IMR-90 (cell line): Measurements from ENCODE around the gene KRTAP4-3. TPM values are rescaled to one million over a fixed set of nuclear protein-coding genes. Genes with fewer than 3 reads are reported as not detected.

ENCODE experiments used
- ATAC-seq: fragments of 200-7000 bp; cut with Tn5 transposase; 2 replicates; pipeline ENCODE4 v1.9.1; 2020; ENCODE audit warnings: low read depth, mild to moderate bottlenecking, moderate library complexity
- BruUV-seq: library from RNA; stranded (reverse); fragments of 400-500 nt; replicated peaks from 2 replicates; lab custom pipeline; 2021; lab: Mats Ljungman, UMichigan
- CTCF ChIA-PET: fragments of 300-600 bp; formaldehyde crosslinking; extraction: SDS; loops from one replicate; lab custom pipeline; 2021; ENCODE audit warnings: antibody characterized with exemption; lab: Yijun Ruan, JAX
- POLR2A ChIA-PET: fragments of 300-600 bp; sonication (Branson Sonifier 250); formaldehyde crosslinking; loops from one replicate; lab custom pipeline; 2022; ENCODE audit warnings: antibody characterized with exemption; ENCODE audit not compliant: unreplicated experiment; lab: Charles Lee
- DNase-seq: peaks from one replicate; pipeline ENCODE4 v3.0.0; 2013
- H2AFZ ChIP-seq: replicated peaks from 2 replicates; pipeline ENCODE3; 2013; ENCODE audit warnings: low read length, mild to moderate bottlenecking; ENCODE audit not compliant: poor library complexity
- H2AK5ac ChIP-seq: 2 replicates; pipeline ENCODE4 v1.6.1; 2013; ENCODE audit warnings: low read depth, low read length, inconsistent platforms
- H2AK9ac ChIP-seq: replicated peaks from 2 replicates; pipeline ENCODE3; 2013; ENCODE audit warnings: mild to moderate bottlenecking, low read depth, low read length, moderate library complexity; ENCODE audit not compliant: poor library complexity
- H2BK120ac ChIP-seq: 2 replicates; pipeline ENCODE4 v1.6.1; 2013; ENCODE audit warnings: low read depth, low read length, inconsistent platforms
- H2BK15ac ChIP-seq: 3 replicates; pipeline ENCODE4 v1.6.1; 2013; ENCODE audit warnings: low read depth, low read length, inconsistent platforms
- H2BK20ac ChIP-seq: 2 replicates; pipeline ENCODE4 v1.6.1; 2013; ENCODE audit warnings: low read depth, mild to moderate bottlenecking, inconsistent platforms, low read length, moderate library complexity
- H2BK5ac ChIP-seq: 2 replicates; pipeline ENCODE4 v1.6.1; 2013; ENCODE audit warnings: mild to moderate bottlenecking, low read depth, low read length, inconsistent platforms; ENCODE audit not compliant: poor library complexity, severe bottlenecking
- H3K14ac ChIP-seq: replicated peaks from 2 replicates; pipeline ENCODE4 v1.6.1; 2013; ENCODE audit warnings: low read depth, low read length, inconsistent platforms
- H3K18ac ChIP-seq: 2 replicates; pipeline ENCODE4 v1.6.1; 2013; ENCODE audit warnings: low read depth, low read length, control low read depth
- H3K23ac ChIP-seq: 2 replicates; pipeline ENCODE4 v1.6.1; 2013; ENCODE audit warnings: low read depth, low read length, inconsistent platforms
- H3K27ac ChIP-seq: 2 replicates; pipeline ENCODE4 v1.5.1; 2013; ENCODE audit warnings: mild to moderate bottlenecking, control low read depth, low read length; ENCODE audit not compliant: insufficient read depth
- H3K27me3 ChIP-seq: 2 replicates; pipeline ENCODE4 v1.6.1; 2013; ENCODE audit warnings: low read length; ENCODE audit not compliant: control insufficient read depth, insufficient read depth
- H3K36me3 ChIP-seq: 2 replicates; pipeline ENCODE4 v1.6.1; 2013; ENCODE audit warnings: low read length, mixed read lengths; ENCODE audit not compliant: control insufficient read depth, insufficient read depth
- H3K4ac ChIP-seq: 2 replicates; pipeline ENCODE4 v1.6.1; 2013; ENCODE audit warnings: low read depth, low read length, inconsistent platforms
- H3K4me1 ChIP-seq: 2 replicates; pipeline ENCODE4 v1.6.1; 2013; ENCODE audit warnings: low read length, mixed read lengths; ENCODE audit not compliant: control insufficient read depth, insufficient read depth
- H3K4me2 ChIP-seq: 2 replicates; pipeline ENCODE4 v1.6.1; 2013; ENCODE audit warnings: low read depth, mild to moderate bottlenecking, control low read depth, low read length, moderate library complexity
- H3K4me3 ChIP-seq: 2 replicates; pipeline ENCODE4 v1.5.1; 2013; ENCODE audit warnings: low read depth, mild to moderate bottlenecking, control low read depth, low read length, moderate library complexity; ENCODE audit not compliant: insufficient read depth
- H3K56ac ChIP-seq: 2 replicates; pipeline ENCODE4 v1.6.1; 2013; ENCODE audit warnings: low read length, inconsistent platforms; ENCODE audit not compliant: insufficient read depth; ENCODE audit errors: extremely low read depth
- H3K79me1 ChIP-seq, 2 experiments: 2 replicates each; pipeline ENCODE4 v1.6.1; 2013; ENCODE audit warnings: low read length in 2 of 2, inconsistent platforms in 1 of 2, low read depth in 1 of 2
- H3K9ac ChIP-seq: 2 replicates; pipeline ENCODE4 v1.6.1; 2013; ENCODE audit warnings: low read depth, low read length, control low read depth
- H3K9me1 ChIP-seq: 2 replicates; pipeline ENCODE4 v1.6.1; 2013; ENCODE audit warnings: low read length, inconsistent platforms; ENCODE audit not compliant: insufficient read depth
- H3K9me3 ChIP-seq: 2 replicates; pipeline ENCODE4 v1.6.1; 2013; ENCODE audit warnings: low read length; ENCODE audit not compliant: control insufficient read depth, insufficient read depth
- H4K20me1 ChIP-seq: 2 replicates; pipeline ENCODE4 v1.6.1; 2013; ENCODE audit warnings: low read length, inconsistent platforms; ENCODE audit not compliant: insufficient read depth
- H4K5ac ChIP-seq: 2 replicates; pipeline ENCODE4 v1.6.1; 2013; ENCODE audit warnings: mild to moderate bottlenecking, low read depth, low read length, control low read depth
- H4K8ac ChIP-seq, 2 experiments: 2 replicates each; pipeline ENCODE4 v1.6.1; 2013; ENCODE audit warnings: low read depth in 2 of 2, low read length in 2 of 2, control low read depth in 1 of 2, inconsistent platforms in 1 of 2
- H4K91ac ChIP-seq: 2 replicates; pipeline ENCODE4 v1.6.1; 2013; ENCODE audit warnings: low read depth, low read length, inconsistent platforms; ENCODE audit not compliant: insufficient read depth
- CHD1 ChIP-seq: IDR thresholded peaks from 2 replicates; pipeline ENCODE4 v1.6.1; 2012; ENCODE audit warnings: low read depth, low read length, improper control_type of control experiment
- MAFK ChIP-seq: IDR thresholded peaks from 2 replicates; pipeline ENCODE4 v1.6.1; 2012; ENCODE audit warnings: low read depth, low read length, improper control_type of control experiment
- NFE2L2 ChIP-seq: fragments of 150-350 bp; IDR thresholded peaks from 2 replicates; pipeline ENCODE4 v1.6.1; 2016; ENCODE audit warnings: low read depth, mild to moderate bottlenecking, low read length
- POLR2A ChIP-seq: IDR thresholded peaks from 2 replicates; pipeline ENCODE4 v1.6.1; 2012; ENCODE audit warnings: mild to moderate bottlenecking, low read depth, low read length
- SMC3 ChIP-seq: fragments of 150-350 bp; IDR thresholded peaks from 2 replicates; pipeline ENCODE4 v1.6.1; 2016; ENCODE audit warnings: low read depth, mild to moderate bottlenecking, antibody characterized with exemption, low read length, moderate library complexity
- WGBS, 2 experiments: methylation state at CpG; one replicate each; pipeline versions ENCODE4 v1.1.5 to v1.1.7; 2013; ENCODE audit warnings: missing lambda C conversion rate in 2 of 2; ENCODE audit not compliant: insufficient read length in 1 of 2; ENCODE audit errors: extremely low coverage in 2 of 2; 5-methylcytosine and 5-hydroxymethylcytosine counted together
- dilution Hi-C: fragments of 300-500 bp; cut with HindIII; formaldehyde crosslinking; loops from one replicate; pipeline ENCODE4 v1.14.3; 2018; ENCODE audit warnings: low sequenced_read_pairs; ENCODE audit not compliant: unreplicated experiment
- in situ Hi-C: fragments of 300-500 bp; cut with MboI; formaldehyde crosslinking; loops from 3 replicates; pipeline ENCODE4 v1.14.3; 2019; ENCODE audit warnings: low sequenced_read_pairs, inconsistent platforms, mixed read lengths
- intact Hi-C: fragments of 100-400 bp; cut with micrococcal nuclease; formaldehyde crosslinking; loops from 2 replicates; pipeline ENCODE4 v1.10.0; 2022
- polyA plus RNA-seq, 3 experiments: library from polyadenylated mRNA; depleted of rRNA; stranded (reverse); fragments of >200 nt; gene quantifications; 2 replicates each; pipeline ENCODE4 v1.2.3, GENCODE V29; 2012; ENCODE audit warnings: low replicate concordance in 1 of 3
- total RNA-seq: library from RNA; depleted of rRNA; stranded (reverse); fragments of >200 nt; gene quantifications from 2 replicates; pipeline ENCODE4 v1.2.3, GENCODE V29; 2012
- TF ChIP-seq, protein P1 (sequence below): fragments of 150-350 bp; IDR thresholded peaks from 2 replicates; pipeline ENCODE4 v1.6.1; 2016; ENCODE audit warnings: low read depth, mild to moderate bottlenecking, low read length, moderate library complexity, borderline replicate concordance

Gene KRTAP4-3
- total and polyA plus RNA-seq, 2 of the 4 experiments (the other 2 are of a cell fraction), result not detected

DNA sequence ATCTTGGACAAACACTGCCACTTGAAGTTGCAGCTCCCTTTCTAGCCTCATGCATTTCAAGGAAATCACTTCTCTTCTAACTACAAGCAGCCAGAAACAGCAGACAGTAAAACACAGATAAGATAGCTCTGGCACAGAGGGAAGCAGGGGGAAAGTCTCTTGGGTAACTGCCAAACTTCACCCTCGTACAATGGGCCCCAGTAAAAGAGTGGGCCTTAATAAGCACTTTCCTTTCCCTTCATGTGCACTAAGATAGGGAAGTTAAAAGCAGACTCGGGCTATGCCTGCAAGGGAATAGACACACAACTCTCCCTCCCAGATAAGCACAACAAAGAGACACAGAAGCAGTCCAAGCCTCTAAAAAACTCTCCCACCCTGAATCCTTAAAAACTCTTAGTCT, 14.2 kb downstream of the KRTAP4-3 start:
- Histone ChIP-seq H2BK15ac (no peak overlapping the region), H4K5ac (no peak overlapping the region), H3K14ac (no peak overlapping the region), H3K79me1 (no peaks in the 10 kb centered on the region), H4K20me1 (no peaks in the 10 kb centered on the region), H3K18ac (no peak overlapping the region), H3K27me3 (no peaks in the 10 kb centered on the region; the same call in 1 of the 2 replicates), H3K4ac (no peak overlapping the region), H4K8ac (no peak overlapping the region), H3K27ac (no peak overlapping the region), H3K9ac (no peak overlapping the region), H3K4me2 (no peak overlapping the region), H3K4me3 (no peak overlapping the region), H3K4me1 (no peaks in the 10 kb centered on the region), H2AK9ac (no peak overlapping the region), H3K36me3 (no peaks in the 10 kb centered on the region), H4K91ac (no peak overlapping the region), H3K56ac (no peak overlapping the region), H2AK5ac (no peak overlapping the region), H3K9me3 (no peaks in the 10 kb centered on the region), H3K23ac (no peak overlapping the region), H2BK20ac (no peak overlapping the region), H2BK5ac (no peak overlapping the region), H2BK120ac (no peak overlapping the region), H3K9me1 (no peaks in the 10 kb centered on the region), H2AFZ (no peak overlapping the region)
- WGBS, 2 experiments, result no CpG with 5 or more reads among the region's 2 CpGs
- dilution Hi-C loops, result no loop called here
- in situ Hi-C loops, result no loop called here
- intact Hi-C loops, result no loop called here
- no peak for TF ChIP-seq MAFK
- no peak for TF ChIP-seq POLR2A
- TF ChIP-seq, protein P1, sequence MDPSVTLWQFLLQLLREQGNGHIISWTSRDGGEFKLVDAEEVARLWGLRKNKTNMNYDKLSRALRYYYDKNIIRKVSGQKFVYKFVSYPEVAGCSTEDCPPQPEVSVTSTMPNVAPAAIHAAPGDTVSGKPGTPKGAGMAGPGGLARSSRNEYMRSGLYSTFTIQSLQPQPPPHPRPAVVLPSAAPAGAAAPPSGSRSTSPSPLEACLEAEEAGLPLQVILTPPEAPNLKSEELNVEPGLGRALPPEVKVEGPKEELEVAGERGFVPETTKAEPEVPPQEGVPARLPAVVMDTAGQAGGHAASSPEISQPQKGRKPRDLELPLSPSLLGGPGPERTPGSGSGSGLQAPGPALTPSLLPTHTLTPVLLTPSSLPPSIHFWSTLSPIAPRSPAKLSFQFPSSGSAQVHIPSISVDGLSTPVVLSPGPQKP, result no peak
- no peak for TF ChIP-seq SMC3
- no peak for TF ChIP-seq NFE2L2
- TF ChIP-seq CHD1, result no peak
- ChIA-PET CTCF (no interaction called here), POLR2A (no interaction called here)
- BruUV-seq, result no TSS peak
- DNase-seq, result no peak
- ATAC-seq, result no peak
